Measurements from ENCODE around the gene CDH18. TPM values are rescaled to one million over a fixed set of nuclear protein-coding genes. Genes with fewer than 3 reads are reported as not detected.

CDH18 gene
- total RNA-seq, 1 donor from 2014 or later, result not detected

GRCh38 chr5:19728571-19728970, 259.4 kb downstream of the CDH18 start:
- TF ChIP-seq, protein P1, sequence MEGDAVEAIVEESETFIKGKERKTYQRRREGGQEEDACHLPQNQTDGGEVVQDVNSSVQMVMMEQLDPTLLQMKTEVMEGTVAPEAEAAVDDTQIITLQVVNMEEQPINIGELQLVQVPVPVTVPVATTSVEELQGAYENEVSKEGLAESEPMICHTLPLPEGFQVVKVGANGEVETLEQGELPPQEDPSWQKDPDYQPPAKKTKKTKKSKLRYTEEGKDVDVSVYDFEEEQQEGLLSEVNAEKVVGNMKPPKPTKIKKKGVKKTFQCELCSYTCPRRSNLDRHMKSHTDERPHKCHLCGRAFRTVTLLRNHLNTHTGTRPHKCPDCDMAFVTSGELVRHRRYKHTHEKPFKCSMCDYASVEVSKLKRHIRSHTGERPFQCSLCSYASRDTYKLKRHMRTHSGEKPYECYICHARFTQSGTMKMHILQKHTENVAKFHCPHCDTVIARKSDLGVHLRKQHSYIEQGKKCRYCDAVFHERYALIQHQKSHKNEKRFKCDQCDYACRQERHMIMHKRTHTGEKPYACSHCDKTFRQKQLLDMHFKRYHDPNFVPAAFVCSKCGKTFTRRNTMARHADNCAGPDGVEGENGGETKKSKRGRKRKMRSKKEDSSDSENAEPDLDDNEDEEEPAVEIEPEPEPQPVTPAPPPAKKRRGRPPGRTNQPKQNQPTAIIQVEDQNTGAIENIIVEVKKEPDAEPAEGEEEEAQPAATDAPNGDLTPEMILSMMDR (IDR thresholded peaks at IDR 0.05), result no peak
- Mint-ChIP-seq H3K9me3 (peaks cover 8% of the 10 kb centered on the region), H3K27ac (no peak overlapping the region), H3K4me3 (no peak overlapping the region), H3K36me3 (ENCODE audit: low read depth) (no peaks in the 10 kb centered on the region), H3K27me3 (no peaks in the 10 kb centered on the region), H3K4me1 (no peaks in the 10 kb centered on the region)
- intact Hi-C loops (cut with micrococcal nuclease), result no loop called here
- DNase-seq, result no peak
- no peak for ATAC-seq (ENCODE audit: low read depth)
- CTCF ChIA-PET, result no interaction called here
- POLR2A ChIA-PET, result no interaction called here

DNA sequence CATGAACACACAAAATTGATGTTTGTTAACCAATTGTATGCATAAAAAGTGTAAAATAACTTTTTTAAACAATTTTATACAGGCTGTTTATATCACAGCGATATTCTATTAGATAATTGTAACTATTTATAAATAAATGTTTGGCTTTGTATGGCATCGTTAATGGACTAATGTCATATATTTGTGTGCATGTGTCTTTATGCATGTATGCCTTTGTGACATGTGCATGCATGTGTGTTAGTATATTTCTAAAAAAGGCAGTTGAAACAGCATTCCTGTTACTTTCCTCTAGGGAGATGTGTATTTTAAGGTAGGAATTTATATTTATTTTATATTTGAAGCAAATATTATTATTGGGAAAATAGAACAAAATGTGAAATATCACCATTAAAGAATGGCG, 268.9 kb downstream of the CDH18 start:
- Mint-ChIP-seq H3K27me3 (no peaks in the 10 kb centered on the region), H3K4me3 (no peak overlapping the region), H3K36me3 (ENCODE audit: low read depth) (no peaks in the 10 kb centered on the region), H3K4me1 (no peaks in the 10 kb centered on the region), H3K9me3 (no peaks in the 10 kb centered on the region), H3K27ac (no peak overlapping the region)
- ChIA-PET POLR2A (no interaction called here), CTCF (no interaction called here)
- DNase-seq (no peak), ATAC-seq (ENCODE audit: low read depth) (no peak)
- TF ChIP-seq, protein P1 (IDR thresholded peaks at IDR 0.05), result no peak
- intact Hi-C loops (cut with micrococcal nuclease), result no loop called here

DNA sequence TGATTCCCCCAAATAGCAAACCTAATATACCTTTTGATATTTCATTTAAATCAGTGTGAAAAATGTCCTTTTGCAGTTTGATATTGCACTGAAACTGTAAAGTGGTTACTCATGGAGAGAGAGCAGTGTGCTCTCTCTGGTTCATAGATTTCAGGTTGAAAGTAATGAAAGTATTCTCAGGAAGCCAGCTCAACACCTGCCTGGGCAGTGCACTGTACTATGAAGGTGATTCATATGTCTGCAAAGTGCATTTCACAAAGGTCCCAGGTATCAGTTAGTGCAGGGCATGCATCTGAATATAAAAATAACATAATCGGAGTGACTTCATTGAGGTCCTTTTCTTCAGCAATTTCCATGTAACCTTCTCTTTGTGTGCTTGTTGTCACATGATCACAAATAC, 274.3 kb downstream of the CDH18 start:
- H3K27me3 Mint-ChIP-seq, result no peaks in the 10 kb centered on the region
- H3K36me3 Mint-ChIP-seq (ENCODE audit: low read depth), result no peaks in the 10 kb centered on the region
- H3K9me3 Mint-ChIP-seq, result peaks cover 4% of the 10 kb centered on the region
- no peak overlapping the region for H3K27ac Mint-ChIP-seq
- TF ChIP-seq, protein P1 (IDR thresholded peaks at IDR 0.05), result no peak
- H3K4me3 Mint-ChIP-seq, result no peak overlapping the region
- CTCF ChIA-PET, result no interaction called here
- ATAC-seq (ENCODE audit: low read depth), result no peak
- POLR2A ChIA-PET, result no interaction called here
- intact Hi-C loops (cut with micrococcal nuclease), result no loop called here
- H3K4me1 Mint-ChIP-seq, result no peaks in the 10 kb centered on the region
- DNase-seq, result no peak

DNA sequence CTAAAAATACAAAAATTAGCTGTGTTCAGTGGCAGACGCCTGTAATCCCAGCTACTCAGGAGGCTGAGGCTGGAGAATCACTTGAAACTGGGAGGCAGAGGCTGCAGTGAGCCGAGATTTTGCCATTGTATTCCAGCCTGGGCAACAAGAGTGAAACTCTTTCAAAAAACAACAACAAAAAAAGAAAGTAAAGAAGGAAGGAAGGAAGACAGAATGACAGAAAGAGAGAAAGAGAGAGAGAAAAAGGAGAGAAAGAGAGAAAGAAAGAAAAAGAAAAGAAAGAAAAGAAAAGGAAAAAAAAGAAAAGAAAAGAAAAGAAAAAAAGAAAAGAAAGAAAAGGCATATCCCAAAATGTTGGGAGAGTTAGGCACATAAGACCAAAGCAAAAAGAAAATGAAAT, 278.6 kb downstream of the CDH18 start:
- ATAC-seq (ENCODE audit: low read depth), result no peak
- TF ChIP-seq, protein P1 (IDR thresholded peaks at IDR 0.05), result no peak
- ChIA-PET POLR2A (no interaction called here), CTCF (no interaction called here)
- H3K9me3 Mint-ChIP-seq, result peaks cover 7% of the 10 kb centered on the region
- no peaks in the 10 kb centered on the region for H3K27me3 Mint-ChIP-seq
- intact Hi-C loops (cut with micrococcal nuclease), result no loop called here
- no peak overlapping the region for H3K4me3 Mint-ChIP-seq
- no peaks in the 10 kb centered on the region for H3K4me1 Mint-ChIP-seq
- H3K36me3 Mint-ChIP-seq (ENCODE audit: low read depth), result no peaks in the 10 kb centered on the region
- no peak overlapping the region for H3K27ac Mint-ChIP-seq
- DNase-seq, result no peak

- intact Hi-C loops (cut with micrococcal nuclease), result no loop called here
- no peaks in the 10 kb centered on the region for H3K4me1 Mint-ChIP-seq
- H3K4me3 Mint-ChIP-seq, result no peak overlapping the region
- H3K27ac Mint-ChIP-seq, result no peak overlapping the region
- ChIA-PET CTCF (no interaction called here), POLR2A (no interaction called here)
- no peaks in the 10 kb centered on the region for H3K36me3 Mint-ChIP-seq (ENCODE audit: low read depth)
- TF ChIP-seq, protein P1 (IDR thresholded peaks at IDR 0.05), result no peak
- H3K9me3 Mint-ChIP-seq, result peaks cover 7% of the 10 kb centered on the region
- H3K27me3 Mint-ChIP-seq, result no peaks in the 10 kb centered on the region
- DNase-seq, result no peak
- no peak for ATAC-seq (ENCODE audit: low read depth)
Measured at GRCh38 chr5:19706776-19707175, 281.2 kb downstream of the CDH18 start.

All from activated B cell treated with CpG ODN at 0.5 μM for 24 hours (primary cell).